ENCODE measurements around the gene MRPL52. TPM values are rescaled to one million over a fixed set of nuclear protein-coding genes. Genes with fewer than 3 reads are reported as not detected.

The MRPL52 gene
- total and polyA plus RNA-seq, 2 donors (not counting 3 experiments of a cell fraction or from before 2014, with no cell fraction given), result 81.1 to 174 TPM

GRCh38 chr14:22837114-22837749 is 7.5 kb downstream of the MRPL52 start:
- Histone ChIP-seq H4K20me1 (replicated peaks; ENCODE audit: control insufficient read depth, extremely low read depth, insufficient read depth, low read length) (no peaks in the 10 kb centered on the region), H2AFZ (ENCODE audit: low read depth, low read length) (no peak overlapping the region), H3K4me1 (ENCODE audit: control insufficient read depth, extremely low read depth, insufficient read depth, low read length) (peaks cover 36% of the 10 kb centered on the region), H3K9me3 (replicated peaks; ENCODE audit: control insufficient read depth, insufficient read depth, low read length) (no peaks in the 10 kb centered on the region), H3K4me3 (replicated peaks in 1 of 3; ENCODE audit: insufficient read depth in 1 of 3, low read depth in 1 of 3, low read length in 3 of 3) (peak overlapping the region; percentile 75 to 94 (median 86)), H3K79me2 (ENCODE audit: control insufficient read depth, insufficient read depth, low read length) (peaks cover 59% of the 10 kb centered on the region), H3K36me3 (ENCODE audit: control insufficient read depth in 2 of 2, extremely low read depth in 1 of 2, insufficient read depth in 2 of 2, low read length in 2 of 2) (peaks cover 10 to 23% of the 10 kb centered on the region in 2 experiments), H3K4me2 (ENCODE audit: insufficient read depth, low read length) (peak overlapping the region; percentile 79), H3K9ac (replicated peaks; ENCODE audit: extremely low read depth, insufficient read depth, low read length) (peak overlapping the region; percentile 97), H3K9me1 (replicated peaks; ENCODE audit: control insufficient read depth, extremely low read depth, insufficient read depth, low read length) (no peaks in the 10 kb centered on the region), H3K27ac (ENCODE audit: insufficient read depth, low read depth, low read length) (peak overlapping the region; percentile 84), H3K27me3 (ENCODE audit: control insufficient read depth in 2 of 2, insufficient read depth in 2 of 2, low read length in 2 of 2) (no peaks in the 10 kb centered on the region)
- intact Hi-C loops (cut with micrococcal nuclease) (loop anchor here (5.0 kb wide), 1 partner anchor 280 kb away; no protein-coding TSS in a partner anchor), dilution Hi-C loops (cut with MboI; ENCODE audit: extremely low pct_ligation_motif_present, low sequenced_read_pairs) (no loop called here)
- CTCF ChIA-PET, result interaction anchor here (1.0 to 12.5 kb wide), 16 partner anchors 14 to 280 kb away, joined by 3 to 214 read pairs (median 4); partner anchors contain the start of gene LRP10
- BruUV-seq (replicated peaks), result no TSS peak
- POLR2A ChIA-PET, result interaction anchor here (1.1 to 2.0 kb wide), 3 partner anchors 11 to 14 kb away, joined by 7 to 9 read pairs (median 7); no protein-coding TSS in a partner anchor
- TF ChIP-seq FOS (IDR thresholded peaks at IDR 0.05; ENCODE audit: borderline replicate concordance, insufficient read depth, low read length), result no peak
- no peak for TF ChIP-seq EZH2 (IDR thresholded peaks at IDR 0.05; ENCODE audit: borderline replicate concordance, low read depth, low read length, severe bottlenecking)
- no peak for TF ChIP-seq JUN (IDR thresholded peaks at IDR 0.05; ENCODE audit: borderline replicate concordance, insufficient read depth, insufficient read length, low read depth)
- TF ChIP-seq MAX (IDR thresholded peaks at IDR 0.05; ENCODE audit: insufficient read depth, insufficient read length), result no peak
- FAIRE-seq, result peak; percentile 44
- peak; percentile 67 for DNase-seq (ENCODE audit: low read depth, low spot score)
